ENCODE data around the gene ATRAID. TPM values are rescaled to one million over a fixed set of nuclear protein-coding genes. Genes with fewer than 3 reads are reported as not detected.

Gene ATRAID
- total and polyA plus RNA-seq, 12 donors: 116 to 162 (median 132) TPM

- Histone ChIP-seq H3K9me3 (no peaks in the 10 kb centered on the region), H3K27me3 (no peaks in the 10 kb centered on the region), H3K4me1 (peaks cover 0 to 10% (median 9%) of the 10 kb centered on the region in 9 donors), H3K36me3 (peaks cover 0 to 90% (median 54%) of the 10 kb centered on the region in 9 donors), H3K4me3 (no peak overlapping the region), H3K27ac (no peak overlapping the region)
- intact Hi-C loops (cut with DNase I): no loop called here
- ATAC-seq (no peak), DNase-seq (no peak)
- 95 to 98% methylated on average over 5 of the region's 5 CpGs for WGBS, 2 donors
- no peak for TF ChIP-seq CTCF (IDR thresholded peaks at IDR 0.05)
These were observed 10.6 kb downstream of the ATRAID start for GRCh38 chr2:27222407-27222806.

GRCh38 chr2:27223416-27223815 is 11.6 kb downstream of the ATRAID start:
- H3K27me3 ChIP-seq: no peaks in the 10 kb centered on the region
- H3K27ac ChIP-seq: no peak overlapping the region
- TF ChIP-seq CTCF (IDR thresholded peaks at IDR 0.05): no peak
- H3K36me3 ChIP-seq: peaks cover 0 to 98% (median 63%) of the 10 kb centered on the region in 9 donors
- WGBS, 2 donors: 97 to 100% methylated on average over 6 of the region's 6 CpGs
- intact Hi-C loops (cut with DNase I): no loop called here
- H3K4me1 ChIP-seq: no peaks in the 10 kb centered on the region
- H3K9me3 ChIP-seq: no peaks in the 10 kb centered on the region
- no peak overlapping the region for H3K4me3 ChIP-seq
- no peak for DNase-seq
- ATAC-seq: no peak

GRCh38 chr2:27225526-27225925 is 13.7 kb downstream of the ATRAID start:
- Histone ChIP-seq H3K4me1 (no peaks in the 10 kb centered on the region), H3K36me3 (peaks cover 0 to 100% (median 69%) of the 10 kb centered on the region in 9 donors), H3K27ac (no peak overlapping the region), H3K4me3 (no peak overlapping the region), H3K9me3 (no peaks in the 10 kb centered on the region), H3K27me3 (no peaks in the 10 kb centered on the region)
- intact Hi-C loops (cut with DNase I): no loop called here
- ATAC-seq: no peak
- TF ChIP-seq CTCF (IDR thresholded peaks at IDR 0.05): no peak
- 90 to 91% methylated on average over 9 of the region's 9 CpGs for WGBS, 2 donors
- no peak for DNase-seq

- Histone ChIP-seq H3K27ac (no peak overlapping the region), H3K36me3 (peaks cover 0 to 100% (median 74%) of the 10 kb centered on the region in 9 donors), H3K4me1 (no peaks in the 10 kb centered on the region), H3K9me3 (no peaks in the 10 kb centered on the region), H3K4me3 (no peak overlapping the region), H3K27me3 (no peaks in the 10 kb centered on the region)
- ATAC-seq (no peak), DNase-seq (no peak)
- 90 to 92% methylated on average over 2 of the region's 2 CpGs for WGBS, 2 donors
- intact Hi-C loops (cut with DNase I): no loop called here
- no peak for TF ChIP-seq CTCF (IDR thresholded peaks at IDR 0.05)
These were observed 15.7 kb downstream of the ATRAID start for GRCh38 chr2:27227501-27227900.
